GM23338 (cell line): ENCODE results near the gene INTS6L. TPM values are rescaled to one million over a fixed set of nuclear protein-coding genes. Genes with fewer than 3 reads are reported as not detected.

Experiments used
- ATAC-seq: fragments of 200-7000 bp; cut with Tn5 transposase; 3 replicates; pipeline ENCODE4 v1.9.1; 2020
- DNase-seq: peaks from one replicate; pipeline ENCODE4 v3.0.0-alpha.2; 2015; ENCODE audit warnings: low spot score
- H2AFZ ChIP-seq: fragments of 200-600 bp; sonication (generic); 2 replicates; pipeline ENCODE4 v1.8.0; 2016; ENCODE audit warnings: antibody characterized with exemption, mild to moderate bottlenecking, moderate library complexity
- H3F3A ChIP-seq: fragments of 200-600 bp; sonication (generic); replicated peaks from 2 replicates; pipeline ENCODE4 v1.8.0; 2017; ENCODE audit warnings: antibody characterized with exemption, mixed run types, low read depth
- H3K27ac ChIP-seq: fragments of 200-600 bp; sonication (generic); 2 replicates; pipeline ENCODE4 v1.6.1; 2016; ENCODE audit warnings: low read depth
- H3K27me3 ChIP-seq: fragments of 200-600 bp; sonication (generic); 2 replicates; pipeline ENCODE4 v1.8.0; 2016; ENCODE audit warnings: mild to moderate bottlenecking, mixed run types, moderate library complexity; ENCODE audit not compliant: insufficient read depth
- H3K36me3 ChIP-seq: fragments of 200-600 bp; sonication (generic); 2 replicates; pipeline ENCODE4 v1.8.0; 2016; ENCODE audit warnings: mild to moderate bottlenecking; ENCODE audit not compliant: insufficient read depth
- H3K4me1 ChIP-seq: fragments of 200-600 bp; sonication (generic); 2 replicates; pipeline ENCODE4 v1.8.0; 2016; ENCODE audit warnings: mild to moderate bottlenecking, moderate library complexity; ENCODE audit not compliant: insufficient read depth
- H3K4me2 ChIP-seq: fragments of 200-600 bp; sonication (generic); 2 replicates; pipeline ENCODE4 v1.7.1; 2017; ENCODE audit warnings: mixed run types
- H3K4me3 ChIP-seq: fragments of 200-600 bp; sonication (generic); 2 replicates; pipeline ENCODE4 v1.6.1; 2016; ENCODE audit warnings: mixed run types
- H3K79me2 ChIP-seq: fragments of 200-600 bp; sonication (generic); replicated peaks from 2 replicates; pipeline ENCODE4 v1.8.0; 2017; ENCODE audit warnings: mild to moderate bottlenecking; ENCODE audit not compliant: insufficient read depth
- H3K9me2 ChIP-seq: fragments of 200-600 bp; sonication (generic); 2 replicates; pipeline ENCODE4 v1.8.0; 2017; ENCODE audit not compliant: insufficient read depth
- H4K20me1 ChIP-seq: fragments of 200-600 bp; sonication (generic); replicated peaks from 2 replicates; pipeline ENCODE4 v1.8.0; 2017; ENCODE audit warnings: mild to moderate bottlenecking; ENCODE audit not compliant: insufficient read depth
- H3K27ac Mint-ChIP-seq: 2 replicates; pipeline ENCODE4 v1.8.0; 2020; ENCODE audit warnings: inconsistent platforms, mild to moderate bottlenecking, moderate library complexity, mixed read lengths
- H3K27me3 Mint-ChIP-seq: 3 replicates; pipeline ENCODE4 v1.8.0; 2022; ENCODE audit warnings: low read depth, mild to moderate bottlenecking, moderate library complexity, mixed read lengths, inconsistent platforms; ENCODE audit not compliant: insufficient read depth, poor library complexity
- H3K36me3 Mint-ChIP-seq: 3 replicates; pipeline ENCODE4 v1.8.0; 2021; ENCODE audit warnings: low read depth, mild to moderate bottlenecking, inconsistent platforms, moderate library complexity, mixed read lengths
- H3K4me1 Mint-ChIP-seq: 3 replicates; pipeline ENCODE4 v1.8.0; 2020; ENCODE audit warnings: mild to moderate bottlenecking, inconsistent platforms, mixed read lengths
- H3K4me3 Mint-ChIP-seq: 3 replicates; pipeline ENCODE4 v1.8.0; 2021; ENCODE audit warnings: moderate library complexity, mild to moderate bottlenecking, inconsistent platforms, mixed read lengths
- H3K9me3 Mint-ChIP-seq: 3 replicates; pipeline ENCODE4 v1.8.0; 2020; ENCODE audit warnings: moderate library complexity, mild to moderate bottlenecking, inconsistent platforms, mixed read lengths
- CREB1 ChIP-seq: fragments of 250-450 bp; sonication (Bioruptor Pico); IDR thresholded peaks from 2 replicates; pipeline ENCODE4 v1.5.0; 2020; ENCODE audit warnings: low read depth, mild to moderate bottlenecking, moderate library complexity
- EZH2 ChIP-seq: fragments of 200-600 bp; sonication (generic); IDR thresholded peaks from one replicate; pipeline ENCODE4 v1.8.0; 2017; ENCODE audit warnings: antibody characterized with exemption, mild to moderate bottlenecking, low read depth; ENCODE audit not compliant: unreplicated experiment
- JUNB ChIP-seq: IDR thresholded peaks from one replicate; pipeline ENCODE4 v1.6.1; 2016; ENCODE audit warnings: antibody characterized with exemption; ENCODE audit not compliant: unreplicated experiment
- NANOG ChIP-seq: IDR thresholded peaks from 2 replicates; pipeline ENCODE4 v1.6.1; 2016; ENCODE audit warnings: antibody characterized with exemption, borderline replicate concordance
- POLR2AphosphoS5 ChIP-seq: IDR thresholded peaks from 2 replicates; pipeline ENCODE4 v1.6.1; 2016; ENCODE audit warnings: antibody characterized with exemption, low read depth
- REST ChIP-seq: IDR thresholded peaks from one replicate; pipeline ENCODE4 v1.6.1; 2018; ENCODE audit warnings: antibody characterized with exemption; ENCODE audit not compliant: unreplicated experiment
- STAT1 ChIP-seq: IDR thresholded peaks from one replicate; pipeline ENCODE4 v1.6.1; 2016; ENCODE audit warnings: antibody characterized with exemption; ENCODE audit not compliant: unreplicated experiment
- ZNF114 ChIP-seq: fragments of 250-450 bp; sonication (Bioruptor Pico); IDR thresholded peaks from 2 replicates; pipeline ENCODE4 v1.5.0; 2020; ENCODE audit warnings: mild to moderate bottlenecking, moderate library complexity
- ZNF331 ChIP-seq: fragments of 250-450 bp; sonication (Bioruptor Pico); IDR thresholded peaks from 2 replicates; pipeline ENCODE4 v1.5.0; 2020; ENCODE audit warnings: low read depth, mild to moderate bottlenecking, moderate library complexity
- polyA plus RNA-seq: library from polyadenylated mRNA; unstranded; fragments of >200 nt; fragmentation: Nextera tagmentation; extraction: Ambion mirVana; gene quantifications from 2 replicates; pipeline ENCODE4 v1.2.1, GENCODE V29; 2016
- total RNA-seq: library from RNA; depleted of rRNA; stranded (reverse); fragments of >200 nt; shearing (Covaris generic); gene quantifications from 2 replicates; pipeline ENCODE4 v1.2.3, GENCODE V29; 2014
- TF ChIP-seq, protein P1 (sequence below): IDR thresholded peaks from 2 replicates; pipeline ENCODE4 v1.6.1; 2016; ENCODE audit warnings: antibody characterized with exemption
- TF ChIP-seq, protein P2 (sequence below), 2 experiments: fragments of 200-600 bp in 1 of 2; sonication (generic) in 1 of 2; conservative IDR thresholded peaks; 2 replicates each; pipeline versions ENCODE4 v1.5.1 to v1.6.1; 2016 to 2017; ENCODE audit warnings: antibody characterized with exemption in 2 of 2, low read depth in 2 of 2, mild to moderate bottlenecking in 2 of 2, moderate library complexity in 1 of 2

Gene INTS6L
- total and polyA plus RNA-seq, 2 experiments from 2014 or later = 4.5 to 6.4 TPM

- no peak for TF ChIP-seq EZH2
- Histone ChIP-seq H4K20me1 (no peaks in the 10 kb centered on the region), H2AFZ (no peak overlapping the region), H3K36me3 (no peaks in the 10 kb centered on the region), H3K27me3 (no peaks in the 10 kb centered on the region), H3K4me2 (no peak overlapping the region), H3K4me3 (no peak overlapping the region), H3K27ac (no peak overlapping the region), H3K9me2 (no peaks in the 10 kb centered on the region), H3K4me1 (peaks cover 2% of the 10 kb centered on the region; the same call in 1 of the 2 replicates), H3K79me2 (no peaks in the 10 kb centered on the region), H3F3A (no peaks in the 10 kb centered on the region)
- Mint-ChIP-seq H3K36me3 (no peaks in the 10 kb centered on the region), H3K27me3 (no peaks in the 10 kb centered on the region), H3K27ac (no peak overlapping the region), H3K9me3 (no peaks in the 10 kb centered on the region), H3K4me3 (no peak overlapping the region), H3K4me1 (peaks cover 17% of the 10 kb centered on the region; the same call in 2 of the 3 replicates)
- no peak for DNase-seq
- no peak for ATAC-seq
Measured at GRCh38 chrX:135544338-135544948, 24.0 kb downstream of the INTS6L start.

DNA sequence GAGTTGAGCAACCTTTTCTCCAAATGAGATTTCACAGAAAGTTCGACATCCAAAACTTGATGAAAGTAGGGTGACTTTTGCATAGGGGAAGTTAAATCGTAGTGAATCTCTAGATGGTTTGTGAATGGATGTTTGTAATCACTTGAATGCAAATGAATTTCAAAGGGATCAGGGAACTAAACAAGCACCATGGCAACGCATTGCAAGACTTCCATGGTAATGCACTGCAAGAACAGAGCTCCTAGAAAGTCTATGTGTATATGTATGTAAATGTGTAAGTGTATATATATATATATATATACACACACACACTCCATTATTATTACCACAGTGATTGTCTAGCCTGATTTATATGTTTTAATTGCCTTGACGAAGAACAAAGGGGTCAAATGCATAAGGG lies 27.3 kb downstream of the INTS6L start:
- H3K4me3 Mint-ChIP-seq = no peak overlapping the region
- no peak overlapping the region for H3K27ac ChIP-seq
- H3K36me3 ChIP-seq = no peaks in the 10 kb centered on the region
- DNase-seq = peak; percentile 30
- H3K36me3 Mint-ChIP-seq = no peaks in the 10 kb centered on the region
- no peak overlapping the region for H3K4me2 ChIP-seq
- ATAC-seq = no peak
- no peaks in the 10 kb centered on the region for H4K20me1 ChIP-seq
- H3K27me3 ChIP-seq = no peaks in the 10 kb centered on the region
- H3K27ac Mint-ChIP-seq = no peak overlapping the region
- peaks cover 17% of the 10 kb centered on the region; the same call in 2 of the 3 replicates for H3K4me1 Mint-ChIP-seq
- no peaks in the 10 kb centered on the region for H3K9me3 Mint-ChIP-seq
- no peaks in the 10 kb centered on the region for H3F3A ChIP-seq
- peaks cover 2% of the 10 kb centered on the region for H3K27me3 Mint-ChIP-seq
- H3K4me3 ChIP-seq = no peak overlapping the region
- H3K9me2 ChIP-seq = no peaks in the 10 kb centered on the region
- peaks cover 2% of the 10 kb centered on the region; the same call in 1 of the 2 replicates for H3K4me1 ChIP-seq
- H3K79me2 ChIP-seq = no peaks in the 10 kb centered on the region
- no peak overlapping the region for H2AFZ ChIP-seq
- TF ChIP-seq POLR2AphosphoS5 = no peak
- TF ChIP-seq NANOG = no peak
- TF ChIP-seq ZNF331 (CRISPR knock-in tag) = no peak
- no peak for TF ChIP-seq JUNB
- TF ChIP-seq, protein P1, sequence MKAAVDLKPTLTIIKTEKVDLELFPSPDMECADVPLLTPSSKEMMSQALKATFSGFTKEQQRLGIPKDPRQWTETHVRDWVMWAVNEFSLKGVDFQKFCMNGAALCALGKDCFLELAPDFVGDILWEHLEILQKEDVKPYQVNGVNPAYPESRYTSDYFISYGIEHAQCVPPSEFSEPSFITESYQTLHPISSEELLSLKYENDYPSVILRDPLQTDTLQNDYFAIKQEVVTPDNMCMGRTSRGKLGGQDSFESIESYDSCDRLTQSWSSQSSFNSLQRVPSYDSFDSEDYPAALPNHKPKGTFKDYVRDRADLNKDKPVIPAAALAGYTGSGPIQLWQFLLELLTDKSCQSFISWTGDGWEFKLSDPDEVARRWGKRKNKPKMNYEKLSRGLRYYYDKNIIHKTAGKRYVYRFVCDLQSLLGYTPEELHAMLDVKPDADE = no peak
- no peak for TF ChIP-seq EZH2
- TF ChIP-seq STAT1 = no peak
- no peak for TF ChIP-seq ZNF114 (CRISPR knock-in tag)
- no peak for TF ChIP-seq CREB1 (CRISPR knock-in tag)
- TF ChIP-seq, protein P2, sequence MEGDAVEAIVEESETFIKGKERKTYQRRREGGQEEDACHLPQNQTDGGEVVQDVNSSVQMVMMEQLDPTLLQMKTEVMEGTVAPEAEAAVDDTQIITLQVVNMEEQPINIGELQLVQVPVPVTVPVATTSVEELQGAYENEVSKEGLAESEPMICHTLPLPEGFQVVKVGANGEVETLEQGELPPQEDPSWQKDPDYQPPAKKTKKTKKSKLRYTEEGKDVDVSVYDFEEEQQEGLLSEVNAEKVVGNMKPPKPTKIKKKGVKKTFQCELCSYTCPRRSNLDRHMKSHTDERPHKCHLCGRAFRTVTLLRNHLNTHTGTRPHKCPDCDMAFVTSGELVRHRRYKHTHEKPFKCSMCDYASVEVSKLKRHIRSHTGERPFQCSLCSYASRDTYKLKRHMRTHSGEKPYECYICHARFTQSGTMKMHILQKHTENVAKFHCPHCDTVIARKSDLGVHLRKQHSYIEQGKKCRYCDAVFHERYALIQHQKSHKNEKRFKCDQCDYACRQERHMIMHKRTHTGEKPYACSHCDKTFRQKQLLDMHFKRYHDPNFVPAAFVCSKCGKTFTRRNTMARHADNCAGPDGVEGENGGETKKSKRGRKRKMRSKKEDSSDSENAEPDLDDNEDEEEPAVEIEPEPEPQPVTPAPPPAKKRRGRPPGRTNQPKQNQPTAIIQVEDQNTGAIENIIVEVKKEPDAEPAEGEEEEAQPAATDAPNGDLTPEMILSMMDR (conservative IDR thresholded peaks at IDR 0.05; ENCODE audit: low read depth in 2 of 2) = no peak
- no peak for TF ChIP-seq REST
